ENCODE data around the gene DAPK3. TPM values are rescaled to one million over a fixed set of nuclear protein-coding genes. Genes with fewer than 3 reads are reported as not detected.
"Not testable (repeated sequence)": the region's sequence is repeated elsewhere in the genome, so short reads cannot be mapped to it uniquely, and the experiment has no call there.

Gene DAPK3
- total and polyA plus RNA-seq, 2 donors, result 21.2 to 50.7 TPM

DNA sequence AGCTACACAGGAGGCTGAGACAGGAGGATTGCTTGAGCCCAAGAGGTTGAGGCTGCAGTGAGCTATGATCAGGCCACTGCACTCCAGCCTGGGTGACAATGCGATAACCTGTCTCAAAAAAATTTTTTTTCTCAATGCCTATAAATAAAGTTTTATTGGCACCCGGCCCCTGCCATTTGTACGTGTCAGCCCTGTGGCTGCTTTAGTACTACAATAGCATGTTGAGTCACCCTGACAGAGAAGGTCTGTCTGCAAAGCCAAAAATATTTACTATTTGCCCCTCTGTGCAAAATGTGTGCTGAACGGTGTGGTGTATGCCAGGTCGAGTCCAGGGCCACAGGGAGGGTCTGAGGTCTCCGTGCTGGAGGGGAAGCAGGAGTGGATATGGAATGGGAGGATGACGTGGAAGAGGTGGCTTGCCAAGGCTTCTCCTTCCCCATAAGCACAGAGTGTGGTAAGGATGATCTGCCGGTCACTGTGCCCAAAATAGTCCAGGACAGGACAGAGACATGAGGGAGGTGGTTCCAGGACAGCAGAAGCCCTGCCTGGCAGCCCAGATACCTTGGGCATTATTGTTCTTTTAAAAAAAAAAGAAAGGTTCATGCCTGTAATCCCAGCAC, 28.0 kb downstream of the DAPK3 start:
- Histone ChIP-seq H3K9me3 (ENCODE audit: control insufficient read depth in 2 of 2, insufficient read depth in 1 of 2, low read length in 1 of 2) (peaks cover 1 to 11% of the 10 kb centered on the region in 2 donors), H3K4me3 (ENCODE audit: low read length in 2 of 2) (no peak overlapping the region), H3K4me1 (ENCODE audit: control insufficient read depth in 2 of 2, insufficient read depth in 2 of 2, low read length in 2 of 2) (no peaks in the 10 kb centered on the region), H3K36me3 (ENCODE audit: control insufficient read depth in 2 of 2, insufficient read depth in 2 of 2, low read length in 1 of 2) (no peaks in the 10 kb centered on the region), H3K27ac (ENCODE audit: low read depth in 1 of 2, low read length in 1 of 2) (no peak overlapping the region), H3K27me3 (ENCODE audit: control insufficient read depth in 2 of 2, insufficient read depth in 1 of 2, low read length in 1 of 2) (no peaks in the 10 kb centered on the region)
- no peak for DNase-seq (ENCODE audit: low read depth in 6 of 9, low spot score in 9 of 9)
- 95% methylated on average over 8 of the region's 8 CpGs for WGBS

DNA sequence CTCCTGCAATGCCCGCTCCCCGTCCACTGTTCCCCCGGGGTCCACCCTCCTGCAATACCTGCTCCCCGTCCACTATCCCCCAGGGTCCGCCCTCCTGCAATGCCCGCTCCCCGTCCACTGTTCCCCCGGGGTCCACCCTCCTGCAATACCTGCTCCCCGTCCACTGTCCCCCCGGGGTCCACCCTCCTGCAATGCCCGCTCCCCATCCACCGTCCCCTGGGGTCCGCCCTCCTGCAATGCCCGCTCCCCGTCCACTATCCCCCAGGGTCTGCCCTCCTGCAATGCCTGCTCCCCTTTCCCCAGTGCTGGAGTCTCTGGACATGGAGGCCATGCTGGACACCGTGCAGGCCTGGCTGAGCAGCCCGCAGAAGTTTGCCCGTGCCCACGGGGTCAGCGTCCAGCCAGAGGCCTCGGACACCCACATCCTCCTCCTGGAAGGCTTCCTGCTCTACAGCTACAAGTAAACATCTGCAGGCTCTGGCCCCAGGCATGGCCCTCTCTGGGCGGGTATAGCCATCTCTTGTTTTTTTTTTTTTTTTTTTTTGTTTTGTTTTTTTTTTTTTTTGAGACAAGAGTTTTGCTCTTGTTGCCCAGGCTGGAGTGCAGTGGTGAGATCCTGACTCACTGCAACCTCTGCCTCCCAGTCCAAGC, 32.5 kb downstream of the DAPK3 start:
- not testable (repeated sequence) for H3K4me1 ChIP-seq (ENCODE audit: control insufficient read depth in 2 of 2, insufficient read depth in 2 of 2, low read length in 2 of 2); DNase-seq (ENCODE audit: low read depth in 6 of 9, low spot score in 9 of 9); H3K36me3 ChIP-seq (ENCODE audit: control insufficient read depth in 2 of 2, insufficient read depth in 2 of 2, low read length in 1 of 2); H3K4me3 ChIP-seq (ENCODE audit: low read length in 2 of 2); H3K27ac ChIP-seq (ENCODE audit: low read depth in 1 of 2, low read length in 1 of 2)
- Histone ChIP-seq H3K27me3 (ENCODE audit: control insufficient read depth in 2 of 2, insufficient read depth in 1 of 2, low read length in 1 of 2) (peaks cover 13 to 29% of the 10 kb centered on the region in 2 donors), H3K9me3 (ENCODE audit: control insufficient read depth in 2 of 2, insufficient read depth in 1 of 2, low read length in 1 of 2) (peaks cover 1 to 13% of the 10 kb centered on the region in 2 donors)
- WGBS, result 95% methylated on average over 22 of the region's 22 CpGs

DNA sequence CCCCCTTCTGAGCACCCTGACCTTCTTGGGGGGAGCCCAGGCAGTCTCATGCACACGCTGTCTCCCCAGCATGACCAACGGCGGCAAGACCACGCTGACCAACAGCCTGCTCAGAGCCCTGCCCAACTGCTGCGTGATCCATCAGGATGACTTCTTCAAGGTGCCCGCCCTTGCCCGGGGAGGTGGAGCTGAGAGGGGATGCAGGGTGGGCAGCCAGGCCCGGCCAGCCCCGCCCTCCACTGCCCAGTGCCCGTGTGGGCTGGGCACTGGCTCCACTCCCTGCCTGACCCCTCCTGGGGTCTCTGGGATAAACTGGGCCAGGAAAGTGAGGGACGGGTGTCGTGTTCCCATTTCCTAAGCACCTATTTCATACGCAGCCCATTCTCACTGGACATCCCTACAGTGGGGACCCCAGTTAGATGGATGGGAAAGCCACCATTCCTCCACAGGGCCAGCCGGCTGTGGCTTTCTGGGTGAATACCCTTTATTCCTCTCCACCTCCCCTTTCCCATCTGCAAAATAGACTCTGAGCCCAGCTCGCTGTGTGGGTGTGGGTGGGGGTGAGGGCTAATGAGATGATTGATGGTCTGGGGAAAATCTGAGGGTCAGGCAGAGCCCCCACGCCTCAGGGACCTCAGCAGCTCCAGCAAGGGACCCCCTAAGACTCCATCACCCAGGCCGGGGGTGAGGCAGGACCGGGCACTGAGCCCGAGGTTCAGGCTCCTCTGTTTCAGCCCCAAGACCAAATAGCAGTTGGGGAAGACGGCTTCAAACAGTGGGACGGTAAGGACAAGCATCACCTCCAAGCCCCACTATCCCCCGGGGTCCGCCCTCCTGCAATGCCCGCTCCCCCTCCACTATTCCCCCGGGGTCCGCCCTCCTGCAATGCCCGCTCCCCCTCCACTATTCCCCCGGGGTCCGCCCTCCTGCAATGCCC, 34.1 kb downstream of the DAPK3 start:
- no peak for DNase-seq (ENCODE audit: low read depth in 6 of 9, low spot score in 9 of 9)
- no peaks in the 10 kb centered on the region for H3K4me1 ChIP-seq (ENCODE audit: control insufficient read depth in 2 of 2, insufficient read depth in 2 of 2, low read length in 2 of 2)
- peaks cover 1 to 13% of the 10 kb centered on the region in 2 donors for H3K9me3 ChIP-seq (ENCODE audit: control insufficient read depth in 2 of 2, insufficient read depth in 1 of 2, low read length in 1 of 2)
- 91% methylated on average over 27 of the region's 29 CpGs for WGBS
- no peaks in the 10 kb centered on the region for H3K36me3 ChIP-seq (ENCODE audit: control insufficient read depth in 2 of 2, insufficient read depth in 2 of 2, low read length in 1 of 2)
- no peak overlapping the region for H3K4me3 ChIP-seq (ENCODE audit: low read length in 2 of 2)
- peaks cover 19 to 44% of the 10 kb centered on the region in 2 donors for H3K27me3 ChIP-seq (ENCODE audit: control insufficient read depth in 2 of 2, insufficient read depth in 1 of 2, low read length in 1 of 2)
- H3K27ac ChIP-seq (ENCODE audit: low read depth in 1 of 2, low read length in 1 of 2), result no peak overlapping the region

DNA sequence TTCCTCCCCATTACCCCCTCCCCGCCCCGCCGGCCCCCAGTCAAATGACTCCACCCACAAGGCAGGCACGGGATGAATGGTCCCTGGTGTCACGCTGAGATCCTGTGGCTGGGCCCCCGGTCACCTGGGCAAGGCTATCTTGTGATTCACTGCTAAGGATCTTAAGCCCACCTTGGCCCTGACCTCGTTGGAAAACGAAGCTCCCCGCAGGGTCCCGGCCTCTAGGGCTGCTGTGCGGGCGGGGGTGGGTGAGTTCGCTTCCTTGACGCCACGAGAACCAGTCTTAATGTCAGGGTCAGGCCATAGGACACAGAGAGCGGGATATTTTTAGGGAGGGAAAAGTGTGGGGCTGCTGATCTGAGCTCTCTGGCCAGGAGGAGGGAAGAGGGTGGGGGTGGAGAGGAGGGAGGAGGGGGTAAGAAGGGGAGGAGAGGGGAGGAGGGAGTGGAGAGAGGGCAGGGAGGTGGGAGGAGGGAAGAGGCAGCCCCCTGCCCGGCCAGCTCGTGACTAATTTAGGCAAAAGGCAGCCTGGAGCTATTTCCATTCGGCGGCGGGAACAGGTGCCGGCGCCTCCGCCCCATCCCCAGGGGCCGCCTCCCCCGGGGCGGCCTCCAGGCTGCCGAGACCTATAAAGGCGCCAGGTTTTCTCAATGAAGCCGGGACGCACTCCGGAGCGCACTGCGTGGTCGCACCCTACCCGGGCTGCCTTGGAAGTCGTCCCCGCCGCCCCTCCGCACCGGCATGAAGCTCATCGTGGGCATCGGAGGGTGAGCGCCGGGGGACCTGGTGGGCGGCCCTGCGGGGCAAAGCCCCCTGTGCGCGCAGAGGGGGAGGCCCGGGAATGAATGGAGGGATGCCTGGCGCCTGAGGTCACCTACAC, 37.7 kb downstream of the DAPK3 start, which contains the start of gene NMRK2:
Gene NMRK2, plus strand, starts transcription at position 139 of the 880 bp plus-strand sequence. Its CDS starts 603 bp downstream, at position 742.
- Histone ChIP-seq H3K9me3 (ENCODE audit: control insufficient read depth in 2 of 2, insufficient read depth in 1 of 2, low read length in 1 of 2) (peaks cover 0 to 4% of the 10 kb centered on the region in 2 donors), H3K36me3 (ENCODE audit: control insufficient read depth in 2 of 2, insufficient read depth in 2 of 2, low read length in 1 of 2) (no peaks in the 10 kb centered on the region), H3K4me3 (ENCODE audit: low read length in 2 of 2) (no peak within 1 kb of the TSS), H3K27ac (ENCODE audit: low read depth in 1 of 2, low read length in 1 of 2) (no peak within 1 kb of the TSS), H3K27me3 (ENCODE audit: control insufficient read depth in 2 of 2, insufficient read depth in 1 of 2, low read length in 1 of 2) (peaks cover 19 to 53% of the 10 kb centered on the region in 2 donors), H3K4me1 (ENCODE audit: control insufficient read depth in 2 of 2, insufficient read depth in 2 of 2, low read length in 2 of 2) (no peaks in the 10 kb centered on the region)
- no peak for DNase-seq (ENCODE audit: low read depth in 6 of 9, low spot score in 9 of 9)
- WGBS, result 6% methylated on average over 51 of the region's 51 CpGs

DNA sequence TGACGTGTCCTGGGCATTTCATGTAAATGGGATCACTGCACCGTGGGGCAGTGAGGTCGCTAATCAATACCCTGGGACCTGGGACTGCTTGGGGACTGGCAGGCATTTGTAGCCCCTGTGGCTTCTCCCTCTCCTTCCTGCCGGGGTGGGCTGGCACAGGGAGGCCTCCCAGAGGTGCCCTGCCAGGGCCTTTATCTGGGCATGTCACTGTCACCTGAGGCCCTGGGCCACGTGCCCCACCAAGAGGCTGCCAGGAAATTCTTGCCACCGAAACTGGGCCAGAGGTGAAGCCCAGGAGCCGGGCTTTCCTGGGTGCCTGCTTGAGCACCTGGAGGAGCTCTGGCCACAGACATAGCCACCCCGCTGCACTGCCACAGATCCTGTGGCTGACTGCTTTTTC, 39.9 kb downstream of the DAPK3 start:
- H3K4me3 ChIP-seq (ENCODE audit: low read length in 2 of 2), result no peak overlapping the region
- peaks cover 19 to 48% of the 10 kb centered on the region in 2 donors for H3K27me3 ChIP-seq (ENCODE audit: control insufficient read depth in 2 of 2, insufficient read depth in 1 of 2, low read length in 1 of 2)
- no peak overlapping the region for H3K27ac ChIP-seq (ENCODE audit: low read depth in 1 of 2, low read length in 1 of 2)
- H3K9me3 ChIP-seq (ENCODE audit: control insufficient read depth in 2 of 2, insufficient read depth in 1 of 2, low read length in 1 of 2), result no peaks in the 10 kb centered on the region
- H3K36me3 ChIP-seq (ENCODE audit: control insufficient read depth in 2 of 2, insufficient read depth in 2 of 2, low read length in 1 of 2), result no peaks in the 10 kb centered on the region
- no peaks in the 10 kb centered on the region for H3K4me1 ChIP-seq (ENCODE audit: control insufficient read depth in 2 of 2, insufficient read depth in 2 of 2, low read length in 2 of 2)
- no peak for DNase-seq (ENCODE audit: low read depth in 6 of 9, low spot score in 9 of 9)
- 83% methylated on average over 8 of the region's 8 CpGs for WGBS

DNA sequence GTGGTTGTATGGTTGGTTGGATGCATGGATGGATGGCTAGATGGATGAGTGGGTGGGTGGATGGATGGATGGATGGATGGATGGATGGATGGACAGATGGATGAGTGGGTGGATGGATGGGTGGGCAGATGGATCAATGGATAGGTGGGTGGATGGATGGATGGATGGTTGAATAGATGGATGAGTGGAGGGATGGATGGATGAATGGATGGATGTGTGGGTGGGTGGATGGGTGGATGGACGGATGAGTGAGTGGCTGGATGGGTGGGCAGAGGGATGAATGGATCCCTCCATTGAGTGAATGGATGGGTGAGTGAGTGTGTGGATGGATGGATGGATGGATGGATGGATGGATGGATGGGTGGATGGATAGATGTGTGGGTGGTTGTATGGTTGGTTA, 47.0 kb downstream of the DAPK3 start:
- no peak overlapping the region for H3K27ac ChIP-seq (ENCODE audit: low read depth in 1 of 2, low read length in 1 of 2)

DNA sequence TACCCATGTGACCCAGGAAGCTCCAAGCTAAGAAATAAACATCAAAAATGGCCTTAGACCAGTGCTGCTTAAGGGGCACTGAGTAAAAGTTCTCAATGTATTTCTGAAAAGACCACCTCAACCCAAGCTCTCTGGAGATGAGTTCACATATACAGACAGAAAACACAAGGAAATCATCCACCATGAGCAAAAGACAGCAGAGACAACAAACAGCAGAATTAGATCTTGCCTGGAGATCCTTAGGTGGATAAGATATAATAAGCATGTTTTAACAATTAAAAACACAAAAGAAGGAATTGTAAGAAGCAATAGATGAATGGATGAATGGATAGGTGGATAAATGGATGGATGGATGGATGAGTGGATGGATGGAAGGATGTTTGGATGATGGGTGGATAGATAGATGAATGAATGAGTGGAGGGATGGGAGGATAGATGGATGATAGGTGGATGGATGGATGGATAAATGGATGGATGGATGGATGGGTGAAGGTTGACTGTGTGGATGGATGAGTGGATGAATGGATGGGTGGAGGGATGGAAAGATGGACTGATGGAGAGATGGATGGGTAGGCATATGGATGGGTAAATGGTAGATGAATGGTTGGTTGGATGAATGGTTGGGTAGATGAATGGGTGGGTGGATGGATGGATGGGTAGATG, 47.7 kb downstream of the DAPK3 start:
- Histone ChIP-seq H3K4me1 (ENCODE audit: control insufficient read depth in 2 of 2, insufficient read depth in 2 of 2, low read length in 2 of 2) (no peaks in the 10 kb centered on the region), H3K27ac (ENCODE audit: low read depth in 1 of 2, low read length in 1 of 2) (no peak overlapping the region), H3K36me3 (ENCODE audit: control insufficient read depth in 2 of 2, insufficient read depth in 2 of 2, low read length in 1 of 2) (no peaks in the 10 kb centered on the region), H3K27me3 (ENCODE audit: control insufficient read depth in 2 of 2, insufficient read depth in 1 of 2, low read length in 1 of 2) (no peaks in the 10 kb centered on the region), H3K9me3 (ENCODE audit: control insufficient read depth in 2 of 2, insufficient read depth in 1 of 2, low read length in 1 of 2) (peaks cover 0 to 8% of the 10 kb centered on the region in 2 donors), H3K4me3 (ENCODE audit: low read length in 2 of 2) (no peak overlapping the region)
- DNase-seq (ENCODE audit: low read depth in 6 of 9, low spot score in 9 of 9), result no peak

More for the DNA sequence above, 47.0 kb downstream of the DAPK3 start:
- Histone ChIP-seq H3K9me3 (ENCODE audit: control insufficient read depth in 2 of 2, insufficient read depth in 1 of 2, low read length in 1 of 2) (peaks cover 0 to 8% of the 10 kb centered on the region in 2 donors), H3K27me3 (ENCODE audit: control insufficient read depth in 2 of 2, insufficient read depth in 1 of 2, low read length in 1 of 2) (no peaks in the 10 kb centered on the region), H3K4me3 (ENCODE audit: low read length in 2 of 2) (no peak overlapping the region), H3K4me1 (ENCODE audit: control insufficient read depth in 2 of 2, insufficient read depth in 2 of 2, low read length in 2 of 2) (no peaks in the 10 kb centered on the region), H3K36me3 (ENCODE audit: control insufficient read depth in 2 of 2, insufficient read depth in 2 of 2, low read length in 1 of 2) (no peaks in the 10 kb centered on the region)
- no peak for DNase-seq (ENCODE audit: low read depth in 6 of 9, low spot score in 9 of 9)
- 98% methylated on average over 1 of the region's 1 CpG for WGBS

DNA sequence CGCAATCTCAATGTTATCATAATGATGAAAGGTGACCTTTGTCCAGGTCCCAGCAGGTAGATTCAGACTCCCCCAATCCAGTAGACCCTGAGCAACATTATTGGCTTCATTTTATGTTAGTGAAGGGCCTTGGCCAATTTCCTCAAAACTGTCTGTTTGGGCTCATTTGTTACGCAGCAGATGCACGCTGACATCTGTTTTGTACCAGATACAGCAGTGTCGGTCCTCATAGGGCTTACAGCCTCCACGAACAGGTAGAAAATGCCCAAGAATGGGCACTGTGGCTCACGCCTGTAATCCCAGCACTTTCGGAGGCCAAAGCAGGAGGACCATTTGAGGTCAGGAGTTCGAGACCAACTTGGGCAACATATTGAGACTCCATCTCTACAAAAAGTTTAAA, 51.1 kb downstream of the DAPK3 start:
- H3K9me3 ChIP-seq (ENCODE audit: control insufficient read depth in 2 of 2, insufficient read depth in 1 of 2, low read length in 1 of 2), result peaks cover 0 to 10% of the 10 kb centered on the region in 2 donors

More for the DNA sequence above, 51.1 kb downstream of the DAPK3 start:
- Histone ChIP-seq H3K36me3 (ENCODE audit: control insufficient read depth in 2 of 2, insufficient read depth in 2 of 2, low read length in 1 of 2) (no peaks in the 10 kb centered on the region), H3K4me1 (ENCODE audit: control insufficient read depth in 2 of 2, insufficient read depth in 2 of 2, low read length in 2 of 2) (no peaks in the 10 kb centered on the region), H3K27ac (ENCODE audit: low read depth in 1 of 2, low read length in 1 of 2) (no peak overlapping the region), H3K27me3 (ENCODE audit: control insufficient read depth in 2 of 2, insufficient read depth in 1 of 2, low read length in 1 of 2) (no peaks in the 10 kb centered on the region), H3K4me3 (ENCODE audit: low read length in 2 of 2) (no peak overlapping the region)
- 97% methylated on average over 8 of the region's 8 CpGs for WGBS
- no peak for DNase-seq (ENCODE audit: low read depth in 6 of 9, low spot score in 9 of 9)
